Right ventricle myocardium superior (tissue), 1 donor: ENCODE data around the gene MAPK1IP1L. TPM values are rescaled to one million over a fixed set of nuclear protein-coding genes. Genes with fewer than 3 reads are reported as not detected.

Experiments used
- ATAC-seq: fragments of 200-7000 bp; cut with Tn5 transposase; one replicate; pipeline ENCODE4 v1.9.1; 2020; ENCODE audit warnings: mild to moderate bottlenecking; ENCODE audit not compliant: poor library complexity
- DNase-seq: peaks from one replicate; pipeline ENCODE4 v3.0.0-alpha.2; 2020
- intact Hi-C: fragments of 100-400 bp; cut with DNase I; formaldehyde crosslinking; loops from one replicate; pipeline ENCODE4 v1.11.2; 2022
- total RNA-seq: library from RNA; stranded (reverse); fragmentation: NEBNext Ultra II Directional; extraction: Animal tissue kit (Norgen Biotek cat#: 25700); gene quantifications from one replicate; pipeline ENCODE4 v1.2.1, GENCODE V29; 2021
- donor health status: DM: no; HTN: yes; CAD: no; lungs with severe emphysema.

MAPK1IP1L gene
- total RNA-seq, 1 donor from 2014 or later, result 49.5 TPM

DNA sequence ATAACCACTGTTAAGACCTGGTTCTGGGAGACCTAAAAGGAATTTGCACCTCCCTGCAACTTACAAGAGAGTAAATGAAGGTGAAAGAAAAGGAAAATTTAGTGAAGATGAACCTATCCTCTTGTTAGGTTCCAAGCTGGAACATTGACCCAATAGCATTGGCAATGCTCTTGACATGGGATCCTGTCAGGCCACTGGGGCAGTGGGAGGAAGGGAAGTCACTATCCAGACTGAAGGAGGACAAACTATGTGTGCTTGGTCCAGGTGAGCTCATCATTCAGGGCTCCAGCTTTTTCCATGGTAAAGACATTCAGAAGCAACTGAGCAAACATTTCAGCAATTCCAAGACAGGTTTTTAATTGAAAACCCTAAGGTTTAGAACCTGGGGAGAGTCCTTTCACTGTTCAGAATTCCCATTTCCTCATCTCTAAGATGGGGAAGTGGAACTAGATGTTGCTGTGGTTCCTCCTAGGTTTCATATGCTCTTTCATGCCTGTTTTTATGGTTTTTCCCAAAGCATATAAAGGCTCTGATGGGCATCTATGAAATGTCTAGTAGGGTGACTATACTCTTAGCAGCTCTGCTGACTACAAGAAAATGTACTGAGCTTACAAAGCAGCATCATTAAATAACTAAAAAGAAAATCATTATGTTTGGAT is 33.1 kb downstream of the MAPK1IP1L start:
- ATAC-seq, result no peak
- intact Hi-C loops, result no loop called here
- DNase-seq, result no peak

DNA sequence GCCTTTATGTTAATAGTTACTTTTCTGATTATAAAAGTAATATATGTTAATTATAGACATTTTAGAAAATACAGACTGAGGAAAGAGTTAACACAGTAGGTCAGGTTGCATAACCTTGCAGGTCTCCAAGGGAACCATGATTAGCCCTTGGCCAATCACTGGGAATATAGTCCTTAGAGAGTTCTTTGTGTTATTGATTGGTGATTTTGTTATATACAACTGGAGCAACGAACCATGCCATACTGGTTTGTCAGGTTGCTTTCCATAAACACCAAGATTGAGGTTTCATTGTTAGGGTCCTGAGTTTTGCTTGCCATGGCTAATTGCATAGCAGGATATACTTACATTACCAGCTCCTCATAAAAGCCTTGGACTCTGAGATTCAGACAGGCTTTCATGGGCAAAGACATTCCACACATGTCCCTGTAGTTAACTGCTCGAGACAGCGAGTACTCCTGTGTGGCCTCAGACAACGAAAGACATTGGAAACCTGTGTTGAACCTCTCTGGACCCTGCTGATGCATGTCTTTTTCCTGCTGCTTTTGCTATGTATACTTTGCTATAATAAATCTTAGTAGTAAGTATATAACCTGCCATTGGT is 33.7 kb downstream of the MAPK1IP1L start:
- intact Hi-C loops, result no loop called here
- no peak for DNase-seq
- no peak for ATAC-seq

DNA sequence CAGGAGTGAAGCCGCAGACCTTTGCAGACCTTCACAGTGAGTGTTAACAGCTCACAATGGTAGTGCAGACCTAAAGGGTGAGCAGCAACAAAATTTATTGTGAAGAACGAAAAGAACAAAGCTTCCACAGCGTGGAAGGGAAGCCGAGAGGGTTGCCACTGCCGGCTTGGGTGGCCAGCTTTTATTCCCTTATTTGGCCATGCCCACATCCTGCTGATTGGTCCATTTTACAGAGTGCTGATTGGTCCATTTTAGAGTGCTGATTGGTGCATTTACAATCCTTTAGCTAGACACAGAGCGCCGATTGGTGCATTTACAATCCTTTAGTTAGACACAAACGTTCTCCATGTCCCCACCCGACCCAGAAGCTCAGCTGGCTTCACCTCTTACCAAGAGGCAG is 35.5 kb downstream of the MAPK1IP1L start:
- ATAC-seq, result no peak
- no peak for DNase-seq
- intact Hi-C loops, result no loop called here

DNA sequence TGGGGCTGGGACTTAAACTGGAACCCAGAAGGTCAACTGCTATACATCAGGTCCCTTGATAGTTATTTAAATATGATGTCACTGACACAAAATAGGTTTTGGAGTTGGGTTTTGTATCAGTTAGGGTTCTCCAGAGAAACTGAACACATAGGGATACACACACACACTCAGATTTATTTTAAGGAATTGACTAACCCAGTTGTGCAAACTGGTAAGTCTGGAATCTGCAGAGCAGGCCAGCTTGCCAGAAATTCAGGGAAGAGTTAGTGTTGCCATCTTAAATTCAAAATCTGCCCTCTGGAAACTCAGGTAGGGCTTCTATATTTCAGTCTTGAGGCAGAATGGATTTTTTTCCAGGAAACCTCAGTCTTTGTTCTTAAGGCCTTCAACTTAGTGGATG is 36.9 kb downstream of the MAPK1IP1L start:
- intact Hi-C loops, result no loop called here
- no peak for DNase-seq
- ATAC-seq, result no peak

DNA sequence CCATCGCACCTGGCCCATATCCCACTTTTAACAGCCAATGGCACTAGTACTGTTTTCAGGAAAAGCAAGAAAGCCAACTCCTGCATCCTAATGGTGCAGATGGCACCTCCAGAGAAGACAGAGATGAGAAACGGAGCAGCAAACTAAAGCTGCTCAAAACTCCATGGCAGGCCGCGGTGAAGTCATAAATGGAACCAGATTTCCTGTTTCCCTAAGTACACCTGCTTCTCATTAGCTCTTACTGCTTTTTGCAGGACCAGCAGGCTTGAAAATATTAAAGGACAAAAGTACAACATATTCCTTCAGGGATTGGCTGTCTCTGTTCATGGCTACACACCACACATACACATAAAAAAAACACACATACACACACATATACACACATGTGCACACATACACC is 40.9 kb downstream of the MAPK1IP1L start:
- ATAC-seq (no peak), DNase-seq (no peak)
- intact Hi-C loops, result loop anchor here (5.0 kb wide), 1 partner anchor 65 kb away; no protein-coding TSS in a partner anchor

DNA sequence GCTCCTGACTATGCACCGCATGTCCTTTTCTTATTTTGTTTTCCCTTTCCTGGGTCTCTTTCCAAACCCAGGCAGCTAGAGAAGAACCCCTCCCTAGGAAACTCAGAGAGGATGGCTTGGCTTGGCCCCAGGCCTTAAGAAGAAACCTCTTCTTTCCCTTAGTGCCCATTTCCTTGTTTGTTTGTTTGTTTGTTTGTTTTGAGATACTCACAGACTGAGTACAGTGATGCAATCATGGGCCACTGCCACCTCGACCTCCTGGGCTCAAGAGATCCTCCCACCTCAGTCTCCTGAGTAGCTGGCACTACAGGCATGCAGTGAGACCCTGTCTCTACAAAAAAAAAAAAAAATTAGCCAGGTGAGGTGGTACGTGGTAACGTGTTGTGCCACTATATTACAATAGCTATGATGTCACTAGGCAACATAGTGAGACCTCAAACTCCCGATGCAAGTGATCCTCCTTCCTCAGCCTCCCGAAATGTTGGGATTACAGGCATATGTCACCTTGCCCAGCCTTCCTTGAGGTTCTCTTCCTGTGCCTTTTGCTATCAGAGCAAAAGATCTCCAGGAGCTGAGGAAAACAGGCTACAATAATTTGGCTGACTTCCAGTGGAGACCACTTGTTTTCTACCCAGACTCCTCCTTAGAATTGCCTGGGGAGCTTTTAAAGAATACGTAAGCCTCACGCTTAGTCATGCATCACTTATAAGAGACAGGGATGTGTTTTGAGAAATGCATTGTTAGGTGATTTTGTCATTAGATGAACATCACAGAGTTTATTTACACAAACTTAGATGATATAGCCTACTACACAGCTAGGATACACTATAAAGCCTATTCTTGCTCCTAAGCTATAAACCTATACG is 43.1 kb downstream of the MAPK1IP1L start:
- DNase-seq (no peak), ATAC-seq (no peak)
- intact Hi-C loops, result loop anchor here (5.0 kb wide), 2 partner anchors 38 to 63 kb away; no protein-coding TSS in a partner anchor

DNA sequence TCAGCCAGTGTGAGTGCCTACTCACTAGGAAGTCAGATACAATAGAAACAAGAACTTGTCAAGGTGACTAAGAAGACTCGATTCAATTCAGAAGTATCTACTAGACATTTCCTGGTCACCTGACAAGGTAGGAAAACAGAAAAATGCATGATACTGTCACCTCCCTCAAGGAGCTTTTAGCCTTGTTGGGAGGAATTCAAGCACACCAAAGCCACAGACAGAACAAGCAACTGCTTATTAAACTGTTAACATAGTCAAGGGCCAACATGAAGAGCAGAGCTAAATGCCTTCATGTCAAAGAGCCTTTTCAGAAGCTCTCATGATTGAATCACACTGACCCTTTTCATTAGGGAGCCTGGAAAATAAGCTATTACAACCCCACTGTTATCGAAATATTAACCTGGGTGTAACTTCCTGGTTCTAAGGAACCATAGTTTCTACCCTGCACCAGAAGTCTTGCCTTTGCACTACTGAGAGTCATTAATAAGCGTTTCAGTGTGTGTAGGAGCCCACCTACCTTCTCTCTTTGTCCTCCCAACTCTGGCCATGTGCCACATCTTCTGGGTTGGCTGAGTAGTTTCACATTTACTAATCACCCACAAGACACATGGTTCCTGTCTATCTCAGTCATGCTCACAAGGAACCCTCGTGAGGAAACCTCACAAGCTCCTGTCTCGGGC is 46.6 kb downstream of the MAPK1IP1L start:
- intact Hi-C loops, result loop anchor here (5.0 kb wide), 1 partner anchor 34 kb away; no protein-coding TSS in a partner anchor

DNA sequence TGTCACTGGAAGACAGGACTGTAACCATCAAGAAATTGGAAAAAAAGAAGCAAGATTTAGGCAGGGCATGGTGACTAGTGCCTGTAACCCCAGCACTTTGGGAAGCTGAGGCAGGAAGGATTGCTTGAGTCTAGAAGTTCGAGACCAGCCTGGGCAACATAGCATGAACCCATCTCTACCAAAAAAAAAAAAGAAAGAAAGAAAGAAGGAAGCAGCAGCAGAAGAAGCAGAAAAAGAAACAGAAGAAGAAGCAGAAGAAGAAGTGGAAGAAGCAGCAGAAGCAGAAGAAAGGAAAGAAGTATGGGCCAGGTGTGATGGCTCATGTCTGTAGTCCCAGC is 47.1 kb downstream of the MAPK1IP1L start:
- no peak for ATAC-seq
- intact Hi-C loops, result loop anchor here (5.0 kb wide), 1 partner anchor 34 kb away; no protein-coding TSS in a partner anchor
- DNase-seq, result no peak

More for the DNA sequence above, 46.6 kb downstream of the MAPK1IP1L start:
- DNase-seq (no peak), ATAC-seq (no peak)

DNA sequence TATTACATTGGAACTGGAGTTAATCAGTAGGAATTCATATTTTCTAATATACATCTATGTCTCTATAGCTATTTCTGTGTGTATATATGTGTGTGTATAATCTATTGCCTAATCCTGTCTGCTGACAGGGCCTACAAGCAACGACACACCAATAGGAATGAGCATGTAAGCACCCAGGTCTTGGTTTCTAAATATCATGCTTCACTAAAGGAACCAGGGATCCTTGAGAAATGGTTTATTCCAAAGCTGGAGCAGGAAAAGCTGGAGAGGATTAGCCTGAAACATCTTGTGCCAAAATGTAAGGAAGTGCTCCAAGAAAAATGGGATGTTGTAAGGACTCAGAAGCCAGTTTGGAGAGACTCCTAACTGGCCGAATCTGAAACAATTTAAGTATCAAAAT is 48.3 kb downstream of the MAPK1IP1L start:
- DNase-seq, result no peak
- intact Hi-C loops, result loop anchor here (5.0 kb wide), 1 partner anchor 33 kb away; no protein-coding TSS in a partner anchor
- ATAC-seq, result peak; percentile 24

DNA sequence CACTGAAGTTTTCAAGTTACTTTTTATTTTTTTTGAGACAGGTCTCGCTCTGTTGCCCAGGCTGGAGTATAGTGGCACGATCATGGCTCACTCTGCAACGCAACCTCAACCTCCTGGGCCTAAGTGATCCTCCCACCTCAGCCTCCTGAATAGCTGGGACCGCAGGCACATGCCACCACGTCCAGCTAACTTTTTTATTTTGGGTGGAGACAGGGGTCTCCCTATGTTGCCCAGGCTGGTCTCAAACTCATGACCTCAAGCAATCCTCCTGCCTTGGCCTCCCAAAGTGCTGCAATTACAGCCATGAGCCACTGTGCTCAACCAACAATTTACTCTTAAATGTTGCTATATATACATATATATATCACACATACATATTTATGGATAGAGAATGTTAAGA is 50.3 kb downstream of the MAPK1IP1L start:
- DNase-seq, result no peak
- no peak for ATAC-seq
- intact Hi-C loops, result no loop called here

DNA sequence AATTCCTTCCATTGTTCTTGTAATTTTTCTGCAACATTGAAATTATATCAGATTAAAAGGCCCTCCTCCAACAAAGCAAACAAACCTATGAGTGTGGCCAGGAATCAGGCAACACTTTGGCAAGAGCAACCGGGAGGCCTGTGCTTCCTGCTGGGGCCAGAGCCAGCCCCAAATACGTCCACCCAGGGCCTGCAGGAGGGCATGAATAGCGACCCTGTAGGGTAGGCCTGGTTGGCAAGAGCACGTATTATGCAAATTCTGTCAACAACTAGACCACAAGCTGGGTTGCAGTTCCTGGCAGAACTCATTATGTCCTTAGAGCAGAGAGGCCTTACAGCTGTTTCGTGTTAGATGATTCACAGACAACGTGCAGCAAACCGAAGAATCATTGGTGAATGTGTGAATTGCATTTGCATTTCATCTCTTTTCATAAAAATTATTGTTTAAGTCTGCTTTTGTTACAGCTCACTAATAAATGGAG is 50.7 kb downstream of the MAPK1IP1L start:
- intact Hi-C loops, result no loop called here
- DNase-seq, result peak; percentile 87
- peak; percentile 83 for ATAC-seq

DNA sequence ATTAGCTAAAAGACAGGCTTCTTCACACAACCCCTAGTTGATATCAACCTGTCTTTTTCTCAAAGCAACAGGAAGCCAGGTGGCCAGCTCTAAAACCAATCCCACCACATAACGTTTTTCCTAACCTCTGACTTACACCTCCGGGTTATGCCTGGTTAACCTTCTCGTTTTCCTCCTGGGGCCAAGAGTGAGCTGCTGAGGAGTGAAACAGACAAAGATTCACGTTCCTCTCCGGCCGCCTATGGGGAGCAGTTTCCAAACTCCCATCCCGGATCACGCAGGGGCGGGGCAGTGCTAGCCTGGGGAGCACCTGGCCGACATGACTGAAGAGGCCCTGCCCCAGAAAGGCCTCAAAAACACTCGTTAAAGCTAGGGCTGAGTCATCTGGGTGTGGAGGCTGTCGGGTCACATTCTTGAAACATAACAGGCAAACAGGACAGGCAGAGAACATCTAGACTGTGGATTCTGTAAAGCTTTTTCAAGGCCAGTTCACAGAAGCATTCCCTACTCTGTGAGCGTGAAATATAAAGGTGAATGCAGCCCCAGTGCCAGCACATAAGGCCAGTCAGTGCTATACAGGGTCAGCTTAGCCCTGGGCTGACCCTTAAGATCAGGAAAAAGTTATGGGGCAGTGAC is 51.7 kb downstream of the MAPK1IP1L start:
- intact Hi-C loops, result no loop called here

DNA sequence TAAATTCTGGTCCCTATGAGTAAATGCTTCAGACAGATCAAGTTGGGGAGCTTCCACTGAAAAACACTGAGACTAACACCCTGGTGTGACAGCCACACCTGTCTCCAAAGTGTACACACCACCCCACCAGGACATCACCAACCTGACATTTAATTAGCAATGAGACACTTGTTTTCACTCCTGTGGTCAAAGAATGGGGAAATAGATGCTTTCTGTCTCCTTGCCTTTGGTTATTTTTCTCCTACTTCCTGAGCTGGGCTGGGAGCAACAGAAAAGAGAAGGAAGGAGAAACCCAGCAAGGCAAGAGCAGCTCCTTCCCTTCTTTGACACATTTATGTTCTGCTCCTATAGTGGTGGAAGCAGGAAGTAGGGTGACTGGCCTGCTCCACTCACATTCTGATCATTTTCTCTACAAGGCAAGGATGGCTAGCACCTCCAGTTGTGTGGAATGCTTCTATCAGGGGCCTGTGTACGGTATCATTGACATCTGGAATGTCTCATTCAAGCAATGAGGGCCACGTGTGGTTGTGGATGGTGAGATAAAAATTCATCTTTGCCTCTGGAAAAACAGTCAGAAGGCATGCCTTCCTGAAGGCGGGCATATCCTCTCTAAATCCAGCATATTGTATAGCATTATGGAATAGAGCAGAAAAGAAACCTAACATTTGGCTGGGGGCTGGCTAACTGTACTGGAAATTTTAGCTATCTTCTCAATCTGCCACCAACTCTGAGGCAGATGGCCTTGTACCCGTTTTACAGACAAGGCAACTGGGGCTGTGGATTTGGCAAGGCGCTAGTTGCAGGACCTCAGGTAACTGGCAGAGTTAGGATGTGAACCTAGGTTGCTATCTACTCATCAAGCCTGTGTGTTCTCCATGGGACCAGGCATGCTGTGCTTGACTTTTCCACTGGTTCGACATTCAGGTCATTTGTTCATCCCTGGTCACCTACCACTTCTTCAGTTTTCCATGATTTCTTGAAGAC is 52.8 kb downstream of the MAPK1IP1L start:
- ATAC-seq (no peak), DNase-seq (no peak)
- intact Hi-C loops, result no loop called here

More for the DNA sequence above, 51.7 kb downstream of the MAPK1IP1L start:
- DNase-seq (peak; percentile 76), ATAC-seq (peak; percentile 68)

DNA sequence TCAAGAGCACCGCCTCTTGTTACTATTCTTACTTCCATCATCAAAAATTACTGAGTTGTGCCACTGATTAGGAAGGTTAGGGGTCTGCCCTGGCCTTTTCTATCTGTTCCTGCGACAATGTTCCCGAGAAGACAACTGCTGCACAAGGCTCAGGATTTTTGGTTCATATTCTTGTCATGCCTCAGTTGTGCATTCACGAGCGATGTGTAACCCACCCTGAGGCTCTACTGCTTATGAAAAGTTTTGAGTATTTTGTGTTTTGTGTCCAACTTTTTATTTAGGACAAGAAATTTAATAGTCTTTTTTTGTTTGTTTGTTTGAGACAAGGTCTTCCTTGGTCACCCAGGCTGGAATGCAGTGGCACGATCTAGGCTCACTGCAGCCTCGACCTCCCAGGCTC is 54.5 kb downstream of the MAPK1IP1L start:
- no peak for DNase-seq
- no peak for ATAC-seq
- intact Hi-C loops, result no loop called here

DNA sequence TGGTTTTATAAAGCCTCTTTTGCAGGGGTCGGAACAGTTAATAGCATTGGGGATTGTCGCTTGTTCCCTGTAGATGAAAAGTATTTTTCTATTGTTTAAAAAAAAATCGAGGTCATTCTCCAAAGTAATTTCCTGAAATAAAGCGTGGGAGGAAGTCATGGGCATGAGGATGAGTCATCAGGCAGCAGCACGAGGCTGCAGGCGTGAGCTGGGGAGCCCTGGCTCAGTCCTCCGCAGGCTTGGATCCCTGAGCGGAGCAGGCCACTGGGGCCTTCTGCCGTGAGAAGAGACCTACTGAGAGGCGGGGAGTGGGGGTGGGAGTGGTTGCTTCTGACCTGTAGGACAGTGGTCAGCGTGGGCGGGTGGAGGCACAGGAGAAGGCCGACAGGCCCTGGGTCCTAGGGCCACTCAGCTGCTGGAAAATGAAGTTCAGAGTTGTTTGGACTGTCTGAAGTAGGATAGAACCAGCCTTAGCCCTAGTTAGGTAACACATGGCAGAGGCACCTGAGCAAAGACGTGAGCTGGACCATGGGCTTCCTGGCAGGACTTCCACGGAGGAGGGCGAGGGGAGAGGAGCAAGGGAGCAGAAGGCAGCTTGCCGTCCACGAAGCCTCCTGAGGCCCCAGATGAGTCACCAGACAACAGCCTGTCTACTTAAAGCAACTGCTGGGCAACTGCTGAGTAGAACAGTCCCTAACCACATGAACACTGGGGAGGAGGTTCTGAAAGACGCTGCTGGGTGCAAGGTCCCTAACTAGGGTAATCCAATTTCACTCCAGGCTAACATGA is 56.5 kb downstream of the MAPK1IP1L start:
- ATAC-seq (peak; percentile 92), DNase-seq (peak; percentile 93)
- intact Hi-C loops, result no loop called here

DNA sequence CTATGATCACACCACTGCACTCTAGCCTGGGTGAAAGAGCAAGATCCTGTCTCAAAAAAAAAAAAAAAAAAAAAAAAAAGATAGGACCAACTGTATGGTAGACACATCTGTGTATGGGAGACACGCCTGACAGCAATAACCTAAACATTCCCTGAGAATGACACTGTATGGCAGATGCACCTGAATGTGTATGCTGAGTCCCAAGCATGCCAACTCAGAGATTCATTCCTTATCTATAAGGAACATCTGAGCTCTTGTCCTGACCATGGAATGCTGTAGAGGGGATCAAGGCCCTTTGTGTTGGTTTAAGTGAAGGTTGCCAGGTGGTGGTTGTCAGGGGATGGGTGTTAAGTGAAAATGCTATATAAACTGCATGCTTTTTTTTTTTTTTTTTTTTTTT is 58.4 kb downstream of the MAPK1IP1L start:
- DNase-seq, result no peak
- no peak for ATAC-seq
- intact Hi-C loops, result no loop called here
